ENCODE data around the gene TMEM138.

TMEM138 gene

GRCh38 chr11:61361741-61362541 lies at the start of gene TMEM138, which contains the start of gene CYB561A3:
TSS of gene TMEM138 (plus strand) at chr11:61362374. CDS start at chr11:61364391, 2,017 bp downstream.
TSS of gene CYB561A3 (minus strand) at chr11:61361882. CDS start at chr11:61356713, 5,169 bp downstream.
- TF ChIP-seq CTCF (IDR thresholded peaks at IDR 0.05; ENCODE audit: low read depth, low read length) (no peak), POLR2A (IDR thresholded peaks at IDR 0.05; ENCODE audit: extremely low read depth, insufficient read length) (peak; percentile 93), MYC (IDR thresholded peaks at IDR 0.05; ENCODE audit: low read depth, low read length) (peak; percentile 85), MAX (IDR thresholded peaks at IDR 0.05; ENCODE audit: low read depth, low read length) (peak; percentile 77)
- peak; percentile 98 for DNase-seq (ENCODE audit: low read depth)
- H3K4me3 ChIP-seq (ENCODE audit: low read depth, low read length): peak within 1 kb of the TSS; percentile 98

- no peak overlapping the region for H3K4me3 ChIP-seq (ENCODE audit: low read depth, low read length)
- DNase-seq (ENCODE audit: low read depth): no peak
- no peak for TF ChIP-seq POLR2A (IDR thresholded peaks at IDR 0.05; ENCODE audit: extremely low read depth, insufficient read length)
Observed at GRCh38 chr11:61315260-61315659, 46.9 kb upstream of the TMEM138 start.

GRCh38 chr11:61325649-61326414 lies 36.3 kb upstream of the TMEM138 start:
- no peak overlapping the region for H3K4me3 ChIP-seq (ENCODE audit: low read depth, low read length)
- TF ChIP-seq MAX (IDR thresholded peaks at IDR 0.05; ENCODE audit: low read depth, low read length) (no peak), CTCF (IDR thresholded peaks at IDR 0.05; ENCODE audit: low read depth, low read length) (no peak), POLR2A (IDR thresholded peaks at IDR 0.05; ENCODE audit: extremely low read depth, insufficient read length) (no peak), MYC (IDR thresholded peaks at IDR 0.05; ENCODE audit: low read depth, low read length) (no peak)
- DNase-seq (ENCODE audit: low read depth): no peak

- no peak overlapping the region for H3K4me3 ChIP-seq (ENCODE audit: low read depth, low read length)
Observed at GRCh38 chr11:61327669-61328071, 34.5 kb upstream of the TMEM138 start.

GRCh38 chr11:61328351-61328750 lies 33.8 kb upstream of the TMEM138 start:
- H3K4me3 ChIP-seq (ENCODE audit: low read depth, low read length): no peak overlapping the region
- no peak for TF ChIP-seq MYC (IDR thresholded peaks at IDR 0.05; ENCODE audit: low read depth, low read length)
- no peak for TF ChIP-seq POLR2A (IDR thresholded peaks at IDR 0.05; ENCODE audit: extremely low read depth, insufficient read length)
- TF ChIP-seq MAX (IDR thresholded peaks at IDR 0.05; ENCODE audit: low read depth, low read length): no peak
- TF ChIP-seq CTCF (IDR thresholded peaks at IDR 0.05; ENCODE audit: low read depth, low read length): no peak
- DNase-seq (ENCODE audit: low read depth): no peak

More at GRCh38 chr11:61327669-61328071, 34.5 kb upstream of the TMEM138 start:
- TF ChIP-seq CTCF (IDR thresholded peaks at IDR 0.05; ENCODE audit: low read depth, low read length) (no peak), MAX (IDR thresholded peaks at IDR 0.05; ENCODE audit: low read depth, low read length) (no peak), POLR2A (IDR thresholded peaks at IDR 0.05; ENCODE audit: extremely low read depth, insufficient read length) (no peak)
- no peak for DNase-seq (ENCODE audit: low read depth)

GRCh38 chr11:61329871-61330270 lies 32.3 kb upstream of the TMEM138 start:
- TF ChIP-seq MYC (IDR thresholded peaks at IDR 0.05; ENCODE audit: low read depth, low read length) (no peak), MAX (IDR thresholded peaks at IDR 0.05; ENCODE audit: low read depth, low read length) (no peak), CTCF (IDR thresholded peaks at IDR 0.05; ENCODE audit: low read depth, low read length) (no peak), POLR2A (IDR thresholded peaks at IDR 0.05; ENCODE audit: extremely low read depth, insufficient read length) (no peak)
- H3K4me3 ChIP-seq (ENCODE audit: low read depth, low read length): peak overlapping the region; percentile 8

More at GRCh38 chr11:61329871-61330270, 32.3 kb upstream of the TMEM138 start:
- DNase-seq (ENCODE audit: low read depth): no peak

All from NB4 (cell line).